ENCODE results near the gene MXRA8. TPM values are rescaled to one million over a fixed set of nuclear protein-coding genes. Genes with fewer than 3 reads are reported as not detected.

Gene MXRA8
- total and polyA plus RNA-seq, 9 of the 15 experiments (the other 6 are each of a cell fraction or from before 2014, with no cell fraction given), result 0.66 to 11.3 (median 6.3) TPM

- no peak for TF ChIP-seq MLLT1 (IDR thresholded peaks at IDR 0.05)
- TF ChIP-seq TFAP4 (CRISPR knock-in tag; IDR thresholded peaks at IDR 0.05; ENCODE audit: borderline replicate concordance), result peak; percentile 54; the same call in 1 of the 2 replicates
- no peak for TF ChIP-seq NR4A1 (CRISPR knock-in tag; IDR thresholded peaks at IDR 0.05)
- no peak for TF ChIP-seq NR4A1 (tag; IDR thresholded peaks at IDR 0.05)
- TF ChIP-seq E2F1 (CRISPR knock-in tag; IDR thresholded peaks at IDR 0.05), result peak; percentile 42; the same call in 1 of the 2 replicates
- no peak for TF ChIP-seq COPS2 (conservative IDR thresholded peaks at IDR 0.05)
- TF ChIP-seq ZBTB12 (CRISPR knock-in tag; IDR thresholded peaks at IDR 0.05), result no peak
- TF ChIP-seq HCFC1 (IDR thresholded peaks at IDR 0.05; ENCODE audit: low read depth, low read length), result no peak
- no peak for TF ChIP-seq CHCHD3 (CRISPR knock-in tag; IDR thresholded peaks at IDR 0.05)
- no peak for TF ChIP-seq ZNF184 (CRISPR knock-in tag; IDR thresholded peaks at IDR 0.05)
- peak; percentile 76 for TF ChIP-seq MEIS2 (IDR thresholded peaks at IDR 0.05; ENCODE audit: partially characterized antibody)
- TF ChIP-seq TCF7 (IDR thresholded peaks at IDR 0.05; ENCODE audit: borderline replicate concordance), result no peak
- peak; percentile 82 for TF ChIP-seq RBFOX2 (IDR thresholded peaks at IDR 0.05; ENCODE audit: low read depth, low read length)
- no peak for TF ChIP-seq HDAC3 (IDR thresholded peaks at IDR 0.05; ENCODE audit: borderline replicate concordance, partially characterized antibody)
- TF ChIP-seq HLTF (IDR thresholded peaks at IDR 0.05), result no peak
- peak; percentile 91 for TF ChIP-seq VEZF1 (CRISPR knock-in tag; IDR thresholded peaks at IDR 0.05)
- TF ChIP-seq MBD2 (IDR thresholded peaks at IDR 0.05; ENCODE audit: borderline replicate concordance, low read depth), result peak; percentile 71; the same call in 1 of the 2 replicates
- TF ChIP-seq L3MBTL2 (IDR thresholded peaks at IDR 0.05), result peak; percentile 86
- TF ChIP-seq SMARCA5 (IDR thresholded peaks at IDR 0.05), result no peak
- no peak for TF ChIP-seq JUND (IDR thresholded peaks at IDR 0.05; ENCODE audit: borderline replicate concordance, low read depth, low read length)
- TF ChIP-seq JUND (tag; IDR thresholded peaks at IDR 0.05; ENCODE audit: borderline replicate concordance, low read depth, low read length), result no peak
- no peak for TF ChIP-seq POLR2H (tag; IDR thresholded peaks at IDR 0.05; ENCODE audit: low read depth)
- peak; percentile 97 for TF ChIP-seq GABPA (tag; conservative IDR thresholded peaks at IDR 0.05; ENCODE audit: low read depth)
These were observed 33.6 kb downstream of the MXRA8 start, which contains the start of the genes CPTP and INTS11 (continued) for GRCh38 chr1:1324524-1325287.
